Testis (tissue), 3 donors: ENCODE measurements around the gene PLCB2. TPM values are rescaled to one million over a fixed set of nuclear protein-coding genes. Genes with fewer than 3 reads are reported as not detected.

Source experiments
- DNase-seq: peaks from one replicate; pipeline ENCODE4 v3.0.0-alpha.2; 2019
- H3K27ac ChIP-seq, 2 donors: fragments of 200-600 bp; sonication (generic); one replicate each; pipeline ENCODE4 v1.5.1; 2019
- H3K27me3 ChIP-seq: fragments of 200-600 bp; sonication (generic); one replicate; pipeline ENCODE4 v1.5.1; 2019
- H3K36me3 ChIP-seq: fragments of 200-600 bp; sonication (generic); one replicate; pipeline ENCODE4 v1.5.1; 2017; ENCODE audit warnings: low read depth; ENCODE audit errors: missing control alignments
- H3K4me1 ChIP-seq: fragments of 200-600 bp; sonication (generic); one replicate; pipeline ENCODE4 v1.5.1; 2019
- H3K4me3 ChIP-seq, 2 donors: fragments of 200-600 bp; sonication (generic); one replicate each; pipeline ENCODE4 v1.5.1; 2017 to 2019
- H3K9me3 ChIP-seq: fragments of 200-600 bp; sonication (generic); one replicate; pipeline ENCODE4 v1.5.1; 2017
- CTCF ChIP-seq, 3 experiments: fragments of 450-650 bp in 2 of 3; fragments of 200-600 bp in 1 of 3; sonication (generic) in 1 of 3; IDR thresholded peaks; one replicate each; pipeline ENCODE4 v1.5.1; 2016 to 2019; ENCODE audit warnings: antibody characterized with exemption in 3 of 3, mild to moderate bottlenecking in 2 of 3, moderate library complexity in 1 of 3
- POLR2A ChIP-seq: fragments of 450-650 bp; IDR thresholded peaks from one replicate; pipeline ENCODE4 v1.6.1; 2017; ENCODE audit warnings: antibody characterized with exemption, mild to moderate bottlenecking, moderate library complexity
- WGBS, 2 donors: methylation state at CpG; one replicate each; pipeline ENCODE4 v1.1.5; 2018; 5-methylcytosine and 5-hydroxymethylcytosine counted together
- intact Hi-C: fragments of 100-400 bp; cut with DNase I; formaldehyde crosslinking; loops from one replicate; pipeline ENCODE4 v1.15.1; 2023; ENCODE audit warnings: low total_unique reads
- polyA plus RNA-seq: library from polyadenylated mRNA; stranded (reverse); fragments of 350-450 nt; fragmentation: Illumina TruSeq; extraction: RNeasy Lipid Tissue Mini Kit (QIAGEN cat#74804); gene quantifications from one replicate; pipeline ENCODE4 v1.2.3, GENCODE V29; 2014; ENCODE audit warnings: low read depth, low replicate concordance; ENCODE audit not compliant: insufficient read depth
- total RNA-seq, 2 donors: library from RNA; depleted of rRNA; stranded (reverse); fragments of >200 nt; gene quantifications; one replicate each; pipeline ENCODE4 v1.2.3, GENCODE V29; 2016

The PLCB2 gene
- total and polyA plus RNA-seq, 3 donors from 2014 or later = 8.8 to 13.6 (median 9.7) TPM

DNA sequence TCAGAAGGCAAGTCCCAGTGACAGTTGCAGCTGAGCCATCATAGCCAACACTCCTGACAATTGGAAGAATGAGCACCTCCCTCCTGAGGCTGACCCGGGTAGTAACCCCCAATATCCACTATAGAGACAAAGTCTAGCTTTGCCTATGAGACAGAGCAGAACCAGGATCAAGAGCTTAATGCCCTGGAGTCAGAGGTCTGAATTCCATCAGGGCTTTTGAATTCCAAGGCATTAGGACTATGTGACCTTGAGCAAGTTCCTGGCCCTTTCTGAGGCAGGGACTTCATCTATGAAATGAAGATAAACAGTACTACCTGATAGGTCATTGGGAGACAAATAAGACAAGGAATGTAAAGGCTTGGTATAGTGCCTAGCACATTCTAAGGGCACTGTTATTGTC lies 12.7 kb upstream of the PLCB2 start:
- intact Hi-C loops = no loop called here
- Histone ChIP-seq H3K4me3 (no peak overlapping the region), H3K27me3 (no peaks in the 10 kb centered on the region), H3K4me1 (peaks cover 10% of the 10 kb centered on the region), H3K36me3 (no peaks in the 10 kb centered on the region), H3K9me3 (no peaks in the 10 kb centered on the region), H3K27ac (no peak overlapping the region)
- WGBS, 2 donors = 87 to 100% methylated on average over 1 of the region's 1 CpG
- no peak for DNase-seq
- TF ChIP-seq POLR2A (no peak), CTCF (IDR thresholded peaks at IDR 0.05) (no peak)

GRCh38 chr15:40317580-40317979 lies 9.8 kb upstream of the PLCB2 start:
- Histone ChIP-seq H3K27me3 (no peaks in the 10 kb centered on the region), H3K9me3 (no peaks in the 10 kb centered on the region), H3K36me3 (no peaks in the 10 kb centered on the region), H3K27ac (no peak overlapping the region), H3K4me1 (peaks cover 10% of the 10 kb centered on the region), H3K4me3 (no peak overlapping the region)
- WGBS, 2 donors = 71 to 73% methylated on average over 4 of the region's 4 CpGs
- no peak for DNase-seq
- TF ChIP-seq CTCF (IDR thresholded peaks at IDR 0.05) (no peak), POLR2A (no peak)
- intact Hi-C loops = no loop called here

GRCh38 chr15:40316931-40317330 lies 9.2 kb upstream of the PLCB2 start:
- no peak for TF ChIP-seq POLR2A
- no peak for TF ChIP-seq CTCF (IDR thresholded peaks at IDR 0.05)
- Histone ChIP-seq H3K27me3 (no peaks in the 10 kb centered on the region), H3K9me3 (no peaks in the 10 kb centered on the region), H3K27ac (no peak overlapping the region), H3K36me3 (no peaks in the 10 kb centered on the region), H3K4me3 (no peak overlapping the region), H3K4me1 (peaks cover 10% of the 10 kb centered on the region)
- DNase-seq = no peak
- WGBS, 2 donors = 90 to 98% methylated on average over 3 of the region's 3 CpGs
- intact Hi-C loops = no loop called here

DNA sequence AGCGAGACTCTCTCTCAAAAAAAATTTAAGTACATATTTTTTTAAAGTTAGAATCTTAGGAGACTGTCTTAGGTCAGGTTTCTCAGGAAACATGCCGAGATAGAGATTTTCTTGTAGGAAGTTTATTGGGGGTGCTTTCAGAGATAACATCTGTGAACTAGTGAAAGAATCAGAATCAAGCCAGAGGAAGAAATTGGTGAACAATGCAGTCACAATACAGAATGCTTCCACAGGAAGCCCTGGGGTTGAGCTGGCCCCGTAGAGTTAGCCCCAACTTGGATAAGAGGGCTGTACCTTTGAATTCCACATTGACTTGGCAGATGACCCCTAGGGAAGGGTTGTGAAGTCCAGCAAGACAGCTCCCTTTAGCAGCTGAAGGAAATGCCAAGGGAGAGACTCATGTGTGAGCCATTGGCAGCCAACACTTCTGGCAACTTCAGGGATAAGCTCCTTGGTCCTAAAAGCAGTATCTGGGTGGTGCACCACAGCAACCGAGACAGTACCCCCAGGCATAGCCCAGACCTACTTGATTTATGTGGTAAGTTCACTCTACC lies 7.1 kb upstream of the PLCB2 start:
- WGBS, 2 donors = 85 to 92% methylated on average over 3 to 4 of the region's 4 CpGs
- intact Hi-C loops = no loop called here
- Histone ChIP-seq H3K27ac (no peak overlapping the region), H3K36me3 (no peaks in the 10 kb centered on the region), H3K4me3 (no peak overlapping the region), H3K9me3 (no peaks in the 10 kb centered on the region), H3K4me1 (peaks cover 6% of the 10 kb centered on the region), H3K27me3 (no peaks in the 10 kb centered on the region)
- TF ChIP-seq POLR2A (no peak), CTCF (IDR thresholded peaks at IDR 0.05) (no peak)
- no peak for DNase-seq
